ENCODE results near the gene GGA1. TPM values are rescaled to one million over a fixed set of nuclear protein-coding genes. Genes with fewer than 3 reads are reported as not detected.

Gene GGA1
- total and polyA plus RNA-seq, 2 of the 4 experiments (the other 2 are of a cell fraction) = 17.2 to 48.5 TPM

- Histone ChIP-seq H2BK5ac (ENCODE audit: low read depth, low read length, poor library complexity, severe bottlenecking) (peak overlapping the region; percentile 56), H3K56ac (ENCODE audit: extremely low read depth, insufficient read depth, low read length) (no peak overlapping the region; the same call in 1 of the 2 replicates), H3K4ac (ENCODE audit: low read depth, low read length) (peak overlapping the region; percentile 91), H3K9ac (ENCODE audit: low read depth, low read length) (peak overlapping the region; percentile 10), H3K36me3 (ENCODE audit: control insufficient read depth, insufficient read depth, low read length) (peaks cover 35% of the 10 kb centered on the region), H2BK120ac (ENCODE audit: low read depth, low read length) (peak overlapping the region; percentile 3; the same call in 1 of the 2 replicates), H3K4me1 (ENCODE audit: control insufficient read depth, insufficient read depth, low read length) (peaks cover 33% of the 10 kb centered on the region), H4K8ac (ENCODE audit: low read depth in 2 of 2, low read length in 2 of 2) (peak overlapping the region in 1 of 2 experiments; percentile 39; a peak in 1 of 4 replicates), H2AFZ (replicated peaks; ENCODE audit: low read length, poor library complexity) (peak overlapping the region; percentile 80), H4K5ac (ENCODE audit: low read depth, low read length) (peak overlapping the region; percentile 19; the same call in 1 of the 2 replicates), H3K23ac (ENCODE audit: low read depth, low read length) (peak overlapping the region; percentile 56; the same call in 1 of the 2 replicates), H3K18ac (ENCODE audit: low read depth, low read length) (peak overlapping the region; percentile 33), H3K9me1 (ENCODE audit: insufficient read depth, low read length) (peaks cover 21% of the 10 kb centered on the region), H4K91ac (ENCODE audit: insufficient read depth, low read depth, low read length) (peak overlapping the region; percentile 59), H3K79me1 (ENCODE audit: low read depth in 1 of 2, low read length in 2 of 2) (peaks cover 17 to 73% of the 10 kb centered on the region in 2 experiments; a peak in 3 of 4 replicates), H3K27ac (ENCODE audit: insufficient read depth, low read length) (peak overlapping the region; percentile 71), H3K4me2 (ENCODE audit: low read depth, low read length) (peak overlapping the region; percentile 68), H2AK5ac (ENCODE audit: low read depth, low read length) (peak overlapping the region; percentile 86), H3K9me3 (ENCODE audit: control insufficient read depth, insufficient read depth, low read length) (no peaks in the 10 kb centered on the region), H2BK15ac (ENCODE audit: low read depth, low read length) (peak overlapping the region; percentile 20; the same call in 2 of the 3 replicates), H3K4me3 (ENCODE audit: insufficient read depth, low read depth, low read length) (no peak overlapping the region), H2BK20ac (ENCODE audit: low read depth, low read length) (no peak overlapping the region; the same call in 1 of the 2 replicates), H4K20me1 (ENCODE audit: insufficient read depth, low read length) (peaks cover 74% of the 10 kb centered on the region), H3K27me3 (ENCODE audit: control insufficient read depth, insufficient read depth, low read length) (no peaks in the 10 kb centered on the region), H2AK9ac (replicated peaks; ENCODE audit: low read depth, low read length, poor library complexity) (peak overlapping the region; percentile 93), H3K14ac (replicated peaks; ENCODE audit: low read depth, low read length) (peak overlapping the region; percentile 23; the same call in 1 of the 2 replicates)
- TF ChIP-seq FOS (IDR thresholded peaks at IDR 0.05; ENCODE audit: low read depth, low read length) (peak; percentile 64; the same call in 1 of the 2 replicates), MXI1 (IDR thresholded peaks at IDR 0.05; ENCODE audit: borderline replicate concordance, low read depth, low read length) (peak; percentile 96), RCOR1 (IDR thresholded peaks at IDR 0.05; ENCODE audit: insufficient replicate concordance, low read length) (no peak), MAFK (IDR thresholded peaks at IDR 0.05; ENCODE audit: low read depth, low read length) (0 out of 2 replicates have a peak, but pooled peaks have one; percentile 9), MAZ (IDR thresholded peaks at IDR 0.05; ENCODE audit: borderline replicate concordance, low read depth, low read length) (peak; percentile 93), CEBPB (IDR thresholded peaks at IDR 0.05; ENCODE audit: low read depth, low read length) (peak; percentile 79)
- TF ChIP-seq, protein P1, sequence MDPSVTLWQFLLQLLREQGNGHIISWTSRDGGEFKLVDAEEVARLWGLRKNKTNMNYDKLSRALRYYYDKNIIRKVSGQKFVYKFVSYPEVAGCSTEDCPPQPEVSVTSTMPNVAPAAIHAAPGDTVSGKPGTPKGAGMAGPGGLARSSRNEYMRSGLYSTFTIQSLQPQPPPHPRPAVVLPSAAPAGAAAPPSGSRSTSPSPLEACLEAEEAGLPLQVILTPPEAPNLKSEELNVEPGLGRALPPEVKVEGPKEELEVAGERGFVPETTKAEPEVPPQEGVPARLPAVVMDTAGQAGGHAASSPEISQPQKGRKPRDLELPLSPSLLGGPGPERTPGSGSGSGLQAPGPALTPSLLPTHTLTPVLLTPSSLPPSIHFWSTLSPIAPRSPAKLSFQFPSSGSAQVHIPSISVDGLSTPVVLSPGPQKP (IDR thresholded peaks at IDR 0.05; ENCODE audit: borderline replicate concordance, low read depth, low read length) = no peak
- TF ChIP-seq, protein P2, sequence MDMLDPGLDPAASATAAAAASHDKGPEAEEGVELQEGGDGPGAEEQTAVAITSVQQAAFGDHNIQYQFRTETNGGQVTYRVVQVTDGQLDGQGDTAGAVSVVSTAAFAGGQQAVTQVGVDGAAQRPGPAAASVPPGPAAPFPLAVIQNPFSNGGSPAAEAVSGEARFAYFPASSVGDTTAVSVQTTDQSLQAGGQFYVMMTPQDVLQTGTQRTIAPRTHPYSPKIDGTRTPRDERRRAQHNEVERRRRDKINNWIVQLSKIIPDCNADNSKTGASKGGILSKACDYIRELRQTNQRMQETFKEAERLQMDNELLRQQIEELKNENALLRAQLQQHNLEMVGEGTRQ (IDR thresholded peaks at IDR 0.05; ENCODE audit: low read depth, low read length) = peak; percentile 22; the same call in 1 of the 2 replicates
- DNase-seq (peak; percentile 97), ATAC-seq (ENCODE audit: low read depth) (peak; percentile 61)
- intact Hi-C loops (cut with micrococcal nuclease) = no loop called here
- BruUV-seq (replicated peaks) = TSS peak; percentile 4
- CTCF ChIA-PET = interaction anchor here (0.6 to 1.7 kb wide), 5 partner anchors 14 to 29 kb away, joined by 3 to 7 read pairs (median 4); no protein-coding TSS in a partner anchor
- dilution Hi-C loops (cut with HindIII; ENCODE audit: low sequenced_read_pairs, unreplicated experiment) = no loop called here
- in situ Hi-C loops (cut with MboI; ENCODE audit: low sequenced_read_pairs) = no loop called here
- POLR2A ChIA-PET (ENCODE audit: unreplicated experiment) = interaction anchor here (0.5 to 1.0 kb wide), 2 partner anchors 10 to 45 kb away, joined by 3 to 5 read pairs; partner anchors contain the start of gene GGA1
- 93% methylated on average over 5 of the region's 14 CpGs; no CpG with 5 or more reads in 1 of the 2 experiments for WGBS, 2 experiments (ENCODE audit: extremely low coverage in 2 of 2, insufficient read length in 1 of 2)
Measured at GRCh38 chr22:37563153-37564081, 45.2 kb upstream of the GGA1 start.

Measured in IMR-90 (cell line).